IMR-90 (cell line): Measurements from ENCODE around the gene VAT1.

ENCODE experiments used
- CEBPB ChIP-seq: IDR thresholded peaks from 2 replicates; pipeline ENCODE4 v1.6.1; 2012; ENCODE audit warnings: low read depth, low read length, improper control_type of control experiment
- CHD1 ChIP-seq: IDR thresholded peaks from 2 replicates; pipeline ENCODE4 v1.6.1; 2012; ENCODE audit warnings: low read depth, low read length, improper control_type of control experiment
- CTCF ChIP-seq: conservative IDR thresholded peaks from 2 replicates; pipeline ENCODE4 v1.5.1; 2012; ENCODE audit warnings: mild to moderate bottlenecking, low read depth, low read length, improper control_type of control experiment
- FOS ChIP-seq: fragments of 150-350 bp; IDR thresholded peaks from 2 replicates; pipeline ENCODE4 v1.6.1; 2016; ENCODE audit warnings: low read depth, low read length
- MAFK ChIP-seq: IDR thresholded peaks from 2 replicates; pipeline ENCODE4 v1.6.1; 2012; ENCODE audit warnings: low read depth, low read length, improper control_type of control experiment
- MAZ ChIP-seq: IDR thresholded peaks from 2 replicates; pipeline ENCODE4 v1.6.1; 2012; ENCODE audit warnings: low read depth, mild to moderate bottlenecking, low read length, improper control_type of control experiment, moderate library complexity, borderline replicate concordance
- MXI1 ChIP-seq: IDR thresholded peaks from 2 replicates; pipeline ENCODE4 v1.6.1; 2012; ENCODE audit warnings: low read depth, mild to moderate bottlenecking, low read length, moderate library complexity, borderline replicate concordance
- NFE2L2 ChIP-seq: fragments of 150-350 bp; IDR thresholded peaks from 2 replicates; pipeline ENCODE4 v1.6.1; 2016; ENCODE audit warnings: low read depth, mild to moderate bottlenecking, low read length
- POLR2A ChIP-seq: IDR thresholded peaks from 2 replicates; pipeline ENCODE4 v1.6.1; 2012; ENCODE audit warnings: mild to moderate bottlenecking, low read depth, low read length
- RAD21 ChIP-seq: IDR thresholded peaks from 2 replicates; pipeline ENCODE4 v1.6.1; 2012; ENCODE audit warnings: low read length, improper control_type of control experiment
- RCOR1 ChIP-seq: IDR thresholded peaks from 2 replicates; pipeline ENCODE4 v1.6.1; 2012; ENCODE audit warnings: mild to moderate bottlenecking, low read length, improper control_type of control experiment; ENCODE audit not compliant: insufficient replicate concordance
- RFX5 ChIP-seq: IDR thresholded peaks from 2 replicates; pipeline ENCODE4 v1.8.0; 2012; ENCODE audit warnings: low read depth, mild to moderate bottlenecking, low read length, moderate library complexity
- TF ChIP-seq, protein P1 (sequence below): fragments of 150-350 bp; IDR thresholded peaks from 2 replicates; pipeline ENCODE4 v1.6.1; 2016; ENCODE audit warnings: low read depth, mild to moderate bottlenecking, low read length, moderate library complexity, borderline replicate concordance

- TF ChIP-seq POLR2A (no peak), CTCF (no peak), FOS (no peak), MXI1 (no peak), RFX5 (no peak), RCOR1 (no peak), CHD1 (no peak), RAD21 (no peak), CEBPB (no peak), MAFK (no peak), MAZ (no peak), NFE2L2 (no peak)
- TF ChIP-seq, protein P1, sequence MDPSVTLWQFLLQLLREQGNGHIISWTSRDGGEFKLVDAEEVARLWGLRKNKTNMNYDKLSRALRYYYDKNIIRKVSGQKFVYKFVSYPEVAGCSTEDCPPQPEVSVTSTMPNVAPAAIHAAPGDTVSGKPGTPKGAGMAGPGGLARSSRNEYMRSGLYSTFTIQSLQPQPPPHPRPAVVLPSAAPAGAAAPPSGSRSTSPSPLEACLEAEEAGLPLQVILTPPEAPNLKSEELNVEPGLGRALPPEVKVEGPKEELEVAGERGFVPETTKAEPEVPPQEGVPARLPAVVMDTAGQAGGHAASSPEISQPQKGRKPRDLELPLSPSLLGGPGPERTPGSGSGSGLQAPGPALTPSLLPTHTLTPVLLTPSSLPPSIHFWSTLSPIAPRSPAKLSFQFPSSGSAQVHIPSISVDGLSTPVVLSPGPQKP, result no peak
Measured at GRCh38 chr17:43003542-43004172, 18.5 kb downstream of the VAT1 start.
